ENCODE measurements around the gene LNPK.
"Not testable (repeated sequence)": the region's sequence is repeated elsewhere in the genome, so short reads cannot be mapped to it uniquely, and the experiment has no call there.

The LNPK gene

DNA sequence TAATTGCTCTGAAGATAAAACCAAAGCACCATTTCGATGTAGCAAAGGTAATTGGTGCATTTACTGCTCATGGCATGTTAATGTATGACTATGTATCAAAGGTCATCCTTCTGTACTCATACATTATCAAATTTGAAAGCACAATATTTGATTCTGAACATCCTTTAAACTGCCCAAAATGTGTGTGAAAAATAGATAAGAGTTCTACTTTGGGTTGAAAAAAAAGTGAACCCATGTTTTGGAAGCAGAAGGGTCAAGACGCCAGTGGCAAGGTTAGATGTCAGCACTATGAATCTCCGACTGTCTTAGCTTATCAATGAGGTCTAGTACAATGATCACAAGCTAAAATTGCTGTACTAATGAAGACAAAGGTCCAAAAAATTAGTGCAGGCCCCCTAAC, 83.1 kb downstream of the LNPK start:
- intact Hi-C loops (cut with DNase I): no loop called here
- no peak for DNase-seq

DNA sequence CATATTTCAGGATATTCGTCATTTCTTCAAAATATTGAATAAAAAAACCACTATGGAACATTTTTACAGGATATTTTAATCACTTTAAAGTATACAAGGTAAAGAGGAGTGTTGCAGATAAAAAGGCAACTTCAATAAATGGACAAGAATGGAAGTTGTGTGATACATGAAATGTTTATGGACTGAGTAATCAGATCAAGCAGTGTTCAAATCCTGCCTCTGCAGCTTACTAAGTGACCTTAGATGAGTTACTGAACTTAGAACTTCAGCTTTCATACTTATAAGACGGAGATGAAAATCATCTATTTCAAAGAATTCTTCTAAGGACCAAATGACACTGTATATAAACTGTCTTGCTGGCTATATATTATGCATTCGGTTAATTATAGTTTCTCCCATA, 87.2 kb downstream of the LNPK start:
- DNase-seq: no peak
- intact Hi-C loops (cut with DNase I): no loop called here

DNA sequence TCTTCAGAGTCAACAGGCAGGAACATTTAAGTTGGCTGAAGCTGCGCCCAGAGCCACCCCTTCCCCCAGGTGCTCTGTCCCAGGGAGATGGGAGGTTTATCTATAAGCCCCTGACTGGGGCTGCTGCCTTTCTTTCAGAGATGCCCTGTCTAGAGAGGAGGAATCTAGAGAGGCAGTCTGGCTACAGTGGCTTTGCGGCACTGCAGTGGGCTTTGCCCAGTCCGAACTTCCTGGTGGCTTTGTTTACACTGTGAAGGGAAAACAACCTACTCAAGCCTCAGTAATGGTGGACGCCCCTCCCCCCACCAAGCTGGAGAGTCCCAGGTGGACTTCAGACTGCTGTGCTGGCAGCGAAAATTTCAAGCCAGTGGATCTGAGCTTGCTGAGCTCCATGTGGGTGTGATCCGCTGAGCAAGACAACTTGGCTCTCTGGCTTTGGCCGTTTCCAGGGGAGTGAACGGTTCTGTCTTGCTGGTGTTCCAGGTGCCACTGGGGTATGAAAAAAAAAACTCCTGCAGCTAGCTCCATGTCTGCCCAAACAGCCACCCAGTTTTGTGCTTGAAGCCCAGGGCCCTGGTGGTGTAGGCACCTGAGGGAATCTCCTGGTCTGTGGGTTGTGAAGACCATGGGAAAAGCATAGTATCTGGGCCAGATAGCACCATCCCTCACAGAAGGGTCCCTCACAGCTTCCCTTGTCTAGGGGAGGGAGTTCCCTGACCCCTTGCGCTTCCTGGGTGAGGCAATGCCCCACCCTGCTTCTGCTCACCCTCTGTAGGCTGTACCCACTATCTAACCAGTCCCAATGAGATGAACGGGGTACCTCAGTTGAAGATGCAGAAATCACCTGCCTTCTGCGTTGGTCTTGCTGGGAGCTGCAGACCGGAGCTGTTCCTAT, 88.0 kb downstream of the LNPK start:
- intact Hi-C loops (cut with DNase I); DNase-seq: not testable (repeated sequence)

DNA sequence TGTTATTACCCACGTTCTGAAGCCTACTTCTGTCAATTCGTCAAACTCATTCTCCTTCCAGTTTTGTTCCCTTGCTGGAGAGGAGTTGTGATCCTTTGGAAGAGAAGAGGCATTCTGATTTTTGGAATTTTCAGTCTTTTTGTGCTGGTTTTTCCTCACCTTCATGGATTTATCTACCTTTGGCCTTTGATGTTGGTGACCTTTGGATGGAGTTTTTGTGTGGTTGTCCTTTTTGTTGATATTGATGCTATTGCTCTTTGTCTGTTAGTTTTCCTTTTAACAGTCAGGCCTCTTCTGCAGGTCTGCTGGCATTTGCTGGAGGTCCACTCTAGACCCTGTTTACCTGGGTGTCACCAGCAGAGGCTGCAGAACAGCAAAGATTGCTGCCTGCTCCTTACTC, 88.8 kb downstream of the LNPK start:
- intact Hi-C loops (cut with DNase I); DNase-seq: not testable (repeated sequence)

DNA sequence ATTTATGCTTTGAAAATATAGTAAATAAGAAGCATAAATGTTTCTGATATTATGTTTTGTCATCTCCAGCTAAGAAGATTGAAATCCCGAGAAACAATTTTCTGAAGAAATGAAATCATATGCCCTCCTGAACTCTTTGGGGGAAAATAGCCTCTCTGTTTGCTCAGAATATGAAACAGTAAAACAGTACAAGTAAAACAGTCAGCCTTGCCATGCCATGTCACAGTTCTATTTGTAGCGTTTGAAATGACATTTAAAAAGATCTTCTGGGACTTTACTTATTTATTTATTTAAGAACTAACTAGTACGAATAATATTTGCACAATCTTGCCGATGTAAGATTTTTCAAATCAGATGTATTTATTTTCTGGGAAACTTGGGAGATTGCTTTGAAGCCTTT, 98.0 kb downstream of the LNPK start:
- intact Hi-C loops (cut with DNase I): no loop called here
- DNase-seq: no peak

DNA sequence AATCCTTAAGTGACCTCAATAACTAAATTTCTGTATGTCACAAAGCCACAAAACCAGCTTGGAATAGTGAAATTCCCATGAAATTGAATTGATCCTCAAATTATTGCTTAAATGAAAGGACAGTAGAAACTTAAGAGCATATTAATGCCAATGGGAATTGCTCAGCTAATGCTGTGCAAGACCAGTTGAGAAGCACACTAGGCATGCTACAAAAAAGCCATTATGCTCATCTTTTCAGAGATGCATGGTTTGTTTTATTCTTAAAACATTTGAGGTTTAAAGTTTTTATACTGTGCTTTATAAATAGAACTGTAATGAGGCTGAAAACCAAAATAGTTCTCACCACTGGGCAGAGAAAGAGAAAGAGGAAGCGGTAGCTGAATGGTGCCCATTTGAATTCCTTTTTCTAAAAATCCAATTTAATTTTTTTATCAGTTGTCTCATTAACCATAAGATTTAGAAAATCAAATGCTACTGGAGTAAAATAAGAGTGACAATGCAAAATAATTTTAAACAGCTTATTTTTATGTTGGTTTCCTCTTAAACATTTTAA, 98.6 kb downstream of the LNPK start:
- DNase-seq: no peak
- intact Hi-C loops (cut with DNase I): no loop called here

DNA sequence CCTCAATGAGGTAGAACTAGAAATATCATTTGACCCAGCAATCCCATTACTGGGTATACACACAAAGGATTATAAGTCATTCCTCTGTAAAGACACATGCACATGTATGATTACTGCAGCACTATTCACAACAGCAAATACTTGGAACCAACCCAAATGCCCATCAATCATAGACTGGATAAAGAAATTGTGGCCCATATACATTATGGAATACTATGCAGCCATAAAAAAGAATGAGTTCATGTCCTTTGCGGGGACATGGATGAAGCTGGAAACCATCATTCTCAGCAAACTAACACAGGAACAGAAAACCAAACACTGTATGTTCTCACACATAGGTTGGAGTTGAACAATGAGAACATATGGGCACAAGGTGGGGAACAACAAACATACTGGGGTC, 106.1 kb downstream of the LNPK start:
- intact Hi-C loops (cut with DNase I); DNase-seq: not testable (repeated sequence)

DNA sequence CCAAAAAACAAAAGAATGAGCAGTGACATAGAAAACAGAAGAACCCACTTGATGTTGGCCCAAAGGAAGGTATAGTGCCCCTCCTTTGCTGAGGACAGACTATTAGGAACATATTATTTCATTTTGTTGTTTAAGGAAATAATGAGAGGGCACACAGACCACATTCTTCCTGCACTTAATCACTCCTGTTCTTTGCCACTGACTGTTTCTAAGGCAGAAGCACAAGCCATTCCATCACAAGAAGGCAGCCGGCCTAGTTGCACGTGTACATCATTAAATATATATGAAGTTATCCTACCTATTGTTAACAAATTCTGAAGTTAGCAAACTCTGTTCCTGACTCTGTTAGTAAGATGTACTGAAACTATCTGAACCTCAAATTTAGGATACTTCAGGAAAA, 110.0 kb downstream of the LNPK start:
- intact Hi-C loops (cut with DNase I): no loop called here
- DNase-seq: no peak

DNA sequence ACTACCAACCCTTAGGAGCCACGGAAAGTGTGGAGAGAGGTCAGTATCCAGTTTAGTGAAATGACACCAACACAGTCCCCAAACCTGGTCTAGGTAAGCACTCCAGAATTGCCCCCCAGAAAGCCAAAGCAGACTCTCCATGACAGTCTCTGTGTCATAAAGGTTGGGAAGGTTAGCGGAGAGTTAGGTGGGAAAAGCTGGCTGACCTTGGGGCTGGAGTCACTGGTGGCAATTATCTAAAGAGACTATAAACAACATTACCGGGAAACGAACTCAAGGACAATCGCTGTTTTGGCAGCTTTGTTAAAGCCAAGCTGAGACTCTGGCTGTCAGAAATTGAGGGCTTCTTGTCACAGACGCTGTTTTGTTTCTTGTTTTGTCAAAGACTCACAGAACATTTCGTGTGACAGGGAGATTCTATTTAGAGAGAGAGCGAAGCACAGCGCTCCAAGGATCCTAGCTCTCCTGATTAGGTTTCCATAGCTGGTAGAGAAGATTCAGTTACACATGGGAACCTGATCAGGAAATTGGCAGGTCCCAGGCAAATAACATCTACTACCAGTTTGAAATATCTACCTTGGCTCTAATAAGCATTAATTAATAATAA, 111.3 kb downstream of the LNPK start:
- DNase-seq: no peak
- intact Hi-C loops (cut with DNase I): no loop called here

DNA sequence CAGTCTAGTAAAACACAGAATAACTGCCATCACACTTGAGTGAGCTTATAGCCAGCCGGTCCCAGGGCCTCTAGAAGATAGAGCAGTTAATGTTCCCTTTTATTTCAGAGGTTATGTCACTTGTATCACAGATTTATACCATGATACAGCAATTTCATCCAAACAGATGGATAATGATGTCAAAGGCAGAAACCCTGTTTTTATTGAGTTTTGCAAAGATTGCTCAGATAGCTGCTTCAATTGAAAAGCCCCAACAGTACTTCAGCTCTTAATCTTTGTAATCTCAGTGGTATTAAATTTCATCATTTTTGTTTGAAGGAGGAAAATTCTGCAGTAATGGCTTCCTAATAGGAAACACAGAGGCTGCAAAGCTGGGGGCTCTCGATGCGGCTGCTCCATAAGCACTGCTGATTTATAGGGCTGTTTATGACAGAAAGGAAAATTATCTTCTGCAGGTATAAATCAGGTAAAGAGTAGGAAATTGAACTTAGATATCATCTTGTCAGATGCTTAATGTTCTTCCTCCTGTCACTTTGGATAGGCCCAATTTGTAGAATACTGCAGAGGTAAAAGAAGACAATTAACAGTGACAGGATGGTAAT, 112.3 kb downstream of the LNPK start:
- DNase-seq: no peak
- intact Hi-C loops (cut with DNase I): no loop called here

DNA sequence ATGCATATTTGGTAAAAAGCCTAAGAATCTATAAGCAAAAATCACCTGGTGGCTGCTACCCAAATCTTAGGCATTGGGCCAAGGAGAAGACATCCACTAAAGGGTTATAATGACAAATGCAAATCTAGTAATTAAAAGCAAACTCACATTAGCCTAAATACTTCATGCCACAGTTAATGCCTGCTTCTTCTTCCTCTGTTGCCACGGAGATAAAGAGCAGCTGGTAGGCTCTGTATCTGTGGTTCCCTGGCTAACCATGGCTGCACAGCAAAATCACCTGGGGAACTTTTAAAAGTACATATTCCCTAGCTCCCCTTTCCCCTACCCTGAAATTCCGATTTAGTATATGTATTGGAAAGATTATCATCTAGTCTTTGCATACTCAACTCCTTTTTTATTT, 114.3 kb downstream of the LNPK start:
- intact Hi-C loops (cut with DNase I): no loop called here
- DNase-seq: no peak

DNA sequence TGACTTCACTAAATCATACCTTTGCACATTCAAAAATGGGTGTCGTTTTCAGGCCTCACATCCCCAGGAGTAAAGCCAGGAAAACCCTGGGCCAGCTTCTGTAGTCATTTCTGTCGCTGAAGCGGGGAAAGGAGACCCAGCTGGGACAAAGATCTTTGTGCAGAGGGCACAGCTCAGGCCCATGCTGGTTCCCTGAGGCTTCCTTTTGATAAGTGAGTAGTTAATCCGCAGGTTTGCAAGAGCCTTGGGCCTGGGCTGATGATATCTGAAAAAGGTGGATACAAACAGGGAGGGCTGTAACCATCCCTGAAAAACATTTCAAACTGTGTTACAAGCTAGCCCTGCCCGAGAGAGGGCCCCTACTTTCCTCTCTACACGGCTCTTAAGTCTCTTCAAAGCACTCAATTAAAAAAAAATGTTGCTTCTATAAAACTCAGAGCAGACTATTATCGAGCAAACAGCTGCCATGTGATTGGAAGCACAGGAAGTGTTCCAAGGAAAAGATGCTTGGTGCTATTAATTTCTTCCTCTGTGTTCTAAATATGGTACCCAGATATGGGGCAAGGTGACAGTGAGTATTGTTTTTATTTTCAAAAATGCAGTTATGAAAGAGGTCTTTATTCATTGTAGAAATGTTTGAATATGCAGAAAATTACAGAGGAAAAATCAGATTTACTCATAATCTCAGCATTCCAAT, 117.2 kb downstream of the LNPK start:
- DNase-seq: no peak
- intact Hi-C loops (cut with DNase I): no loop called here

DNA sequence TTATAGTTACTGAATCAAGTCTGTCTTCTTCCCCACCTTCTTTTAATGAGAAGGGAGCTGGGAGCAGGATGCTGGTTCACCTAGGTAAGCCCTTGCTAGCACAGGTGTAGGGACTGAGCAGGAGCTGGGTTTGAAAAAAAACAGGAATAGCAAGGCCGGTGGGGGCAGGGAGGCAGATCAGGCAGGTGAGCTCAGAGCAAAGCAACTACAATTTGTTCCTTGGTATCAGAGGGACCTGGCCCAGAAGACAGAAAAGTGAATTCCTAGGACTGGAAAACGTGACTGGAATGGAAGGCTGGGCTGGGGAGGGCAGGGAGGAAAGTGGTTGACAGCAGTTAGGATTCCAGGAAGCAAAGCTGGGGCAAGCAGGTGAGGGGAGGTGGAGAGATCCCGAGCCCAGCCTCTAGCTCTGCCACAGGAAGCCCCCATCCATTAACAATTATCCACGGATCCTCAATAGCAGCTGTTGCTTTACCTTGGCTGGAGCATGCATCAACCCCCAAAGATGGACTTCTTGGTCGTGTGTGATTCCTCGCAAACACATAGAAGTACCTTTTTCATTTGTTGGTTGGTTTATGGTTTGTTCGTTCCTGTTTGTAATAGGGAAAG, 118.4 kb downstream of the LNPK start:
- intact Hi-C loops (cut with DNase I): no loop called here
- no peak for DNase-seq

DNA sequence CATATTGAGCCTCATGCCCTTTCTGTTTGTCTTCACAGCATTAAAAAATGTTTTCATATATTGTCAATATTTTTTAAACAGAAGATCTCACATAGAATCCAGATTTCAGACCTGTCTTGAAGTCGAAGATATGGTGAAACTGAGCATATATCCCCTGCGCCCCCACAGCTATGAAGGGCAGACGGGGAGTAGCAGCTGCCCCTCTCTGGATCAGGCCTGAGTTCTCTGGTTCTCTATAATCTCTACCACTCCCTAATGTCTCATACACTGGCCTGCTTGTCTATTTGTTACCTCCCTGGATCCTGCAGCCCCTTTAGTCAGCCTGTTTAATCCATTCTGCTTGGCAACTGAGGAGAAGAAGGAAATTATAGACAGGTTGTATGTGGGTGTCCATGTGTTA, 122.4 kb downstream of the LNPK start:
- intact Hi-C loops (cut with DNase I): no loop called here
- no peak for DNase-seq

DNA sequence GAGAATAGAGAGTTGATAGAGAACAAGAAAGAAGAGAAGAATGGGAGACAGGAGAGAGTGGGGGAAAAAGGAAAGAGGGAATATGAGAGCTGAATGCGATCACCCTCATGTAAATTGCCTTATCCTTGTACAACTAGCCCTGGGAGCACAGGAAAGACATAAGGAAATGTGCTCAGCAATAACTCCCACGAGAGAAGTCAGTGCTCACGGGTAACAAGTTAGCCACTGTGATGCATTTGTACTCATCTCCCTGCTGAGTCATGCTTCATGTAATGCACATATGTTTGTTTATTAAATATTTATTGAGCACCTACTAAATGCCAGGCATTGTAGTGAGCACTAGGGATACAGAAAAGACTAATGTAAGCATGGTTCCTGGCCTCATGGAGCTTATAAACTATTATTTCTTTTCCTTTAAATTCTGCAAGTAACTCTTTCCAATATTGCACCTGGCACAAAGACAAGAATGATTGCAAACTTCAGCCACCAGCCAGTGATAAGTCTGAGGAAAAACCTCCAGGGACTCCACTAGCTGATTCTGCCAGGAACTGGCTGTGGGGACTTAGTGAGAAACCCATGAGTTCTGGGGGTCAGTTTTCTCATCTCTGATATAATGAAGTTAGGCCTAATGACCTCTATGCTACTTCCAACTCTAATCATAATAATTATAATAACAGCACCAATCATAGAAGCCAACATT, 124.1 kb downstream of the LNPK start:
- no peak for DNase-seq
- intact Hi-C loops (cut with DNase I): no loop called here

DNA sequence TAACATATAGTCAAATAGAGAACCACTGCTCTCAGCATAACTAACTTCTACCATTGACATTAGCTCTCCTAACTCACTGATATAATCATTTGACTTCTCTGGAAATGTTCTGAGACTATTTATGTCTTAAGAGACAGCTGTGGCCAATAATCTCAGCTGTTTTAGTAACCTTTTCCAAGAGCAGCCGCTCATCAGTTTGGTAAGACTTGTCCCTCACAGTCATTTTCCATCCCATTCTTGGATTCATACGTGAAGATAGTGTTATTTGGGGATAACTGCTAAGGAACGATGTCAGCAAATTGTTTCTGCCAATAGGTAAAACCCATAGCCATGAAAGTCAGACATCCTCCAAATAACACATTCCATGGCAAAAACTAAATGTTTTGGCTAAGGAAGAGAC, 127.8 kb downstream of the LNPK start:
- intact Hi-C loops (cut with DNase I): no loop called here
- no peak for DNase-seq

Measured in head of caudate nucleus (tissue), 42 donors.